ACHN (cell line): ENCODE measurements around the gene TBCEL.

ENCODE experiments used
- DNase-seq: peaks from one replicate; pipeline ENCODE4 v3.0.0-alpha.2; 2015
- in situ Hi-C: cut with HindIII; loops from 2 replicates; pipeline ENCODE4 v1.10.0; 2017; ENCODE audit warnings: low sequenced_read_pairs, low pct_ligation_motif_present, low pct_unique_long_range_greater_than_20kb

TBCEL gene

DNA sequence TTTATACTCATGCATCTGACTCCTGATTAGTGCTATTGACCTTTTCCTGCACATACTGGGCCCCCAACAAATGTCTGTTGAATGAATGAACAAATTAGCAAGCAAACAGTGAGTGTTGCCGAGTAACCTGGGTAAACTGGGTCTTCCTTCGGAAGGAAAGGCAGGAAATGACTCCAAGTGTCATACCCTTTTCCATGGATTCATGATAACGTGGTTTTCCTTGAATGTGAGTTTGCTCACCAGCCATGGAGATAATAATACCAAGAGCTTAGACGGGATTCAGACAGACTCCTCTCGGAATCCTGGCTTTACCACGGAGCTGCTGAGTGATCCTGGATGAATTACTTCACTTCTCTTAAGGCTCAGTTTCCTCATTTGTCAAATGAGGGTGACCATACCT, 93.9 kb downstream of the TBCEL start:
- DNase-seq: no peak
- in situ Hi-C loops: no loop called here

- DNase-seq: no peak
- in situ Hi-C loops: no loop called here
Measured at GRCh38 chr11:121119440-121119839, 95.5 kb downstream of the TBCEL start.

DNA sequence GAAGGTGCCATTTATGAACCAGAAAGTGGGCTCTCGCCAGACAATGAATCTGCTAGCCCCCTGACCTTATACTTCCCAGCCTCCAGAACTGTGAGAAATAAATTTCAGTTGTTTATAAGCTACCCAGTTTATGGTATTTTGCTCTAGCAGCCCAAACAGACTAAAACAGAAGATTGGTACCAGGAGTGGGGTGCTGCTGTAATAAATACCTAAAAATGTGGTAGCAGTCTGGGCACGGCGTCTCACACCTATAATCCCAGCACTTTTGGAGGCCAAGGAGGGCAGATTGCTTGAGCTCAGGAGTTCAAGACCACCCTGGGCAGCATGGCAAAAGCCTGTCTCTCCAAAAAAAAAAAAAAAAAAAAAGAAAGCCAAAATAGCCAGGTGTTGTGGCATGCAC, 98.4 kb downstream of the TBCEL start:
- in situ Hi-C loops: no loop called here

DNA sequence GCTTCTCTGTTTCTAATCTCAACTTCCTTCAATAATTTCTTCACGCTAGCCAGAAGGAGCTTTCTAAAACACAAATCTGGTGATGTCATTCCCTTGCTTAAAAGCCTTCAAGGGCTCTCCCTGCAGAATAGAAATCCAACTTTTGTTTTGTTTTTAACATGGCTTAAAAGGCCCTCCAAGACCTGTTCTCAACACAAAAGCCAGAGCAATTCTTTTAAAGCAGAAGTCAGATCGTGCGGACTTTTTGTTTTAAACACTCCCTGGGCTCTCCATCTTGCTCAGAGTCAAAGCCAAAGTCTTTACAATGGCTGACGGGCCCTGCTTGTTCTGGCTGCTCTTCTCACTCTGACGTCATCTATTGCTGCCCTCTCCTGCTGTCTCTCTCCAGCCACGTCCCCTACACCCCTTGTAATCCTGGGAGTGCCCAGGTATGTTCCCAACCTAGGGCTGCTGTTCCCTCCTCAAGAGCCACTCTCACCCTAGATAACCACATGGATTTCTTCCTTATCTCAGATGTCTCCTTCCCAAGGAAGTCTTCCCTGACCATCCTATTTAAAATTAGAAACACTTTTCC, 99.7 kb downstream of the TBCEL start:
- in situ Hi-C loops: no loop called here
- DNase-seq: no peak

More for the DNA sequence above, 98.4 kb downstream of the TBCEL start:
- no peak for DNase-seq

- in situ Hi-C loops: no loop called here
- no peak for DNase-seq
Measured at GRCh38 chr11:121127809-121128208, 103.9 kb downstream of the TBCEL start.

DNA sequence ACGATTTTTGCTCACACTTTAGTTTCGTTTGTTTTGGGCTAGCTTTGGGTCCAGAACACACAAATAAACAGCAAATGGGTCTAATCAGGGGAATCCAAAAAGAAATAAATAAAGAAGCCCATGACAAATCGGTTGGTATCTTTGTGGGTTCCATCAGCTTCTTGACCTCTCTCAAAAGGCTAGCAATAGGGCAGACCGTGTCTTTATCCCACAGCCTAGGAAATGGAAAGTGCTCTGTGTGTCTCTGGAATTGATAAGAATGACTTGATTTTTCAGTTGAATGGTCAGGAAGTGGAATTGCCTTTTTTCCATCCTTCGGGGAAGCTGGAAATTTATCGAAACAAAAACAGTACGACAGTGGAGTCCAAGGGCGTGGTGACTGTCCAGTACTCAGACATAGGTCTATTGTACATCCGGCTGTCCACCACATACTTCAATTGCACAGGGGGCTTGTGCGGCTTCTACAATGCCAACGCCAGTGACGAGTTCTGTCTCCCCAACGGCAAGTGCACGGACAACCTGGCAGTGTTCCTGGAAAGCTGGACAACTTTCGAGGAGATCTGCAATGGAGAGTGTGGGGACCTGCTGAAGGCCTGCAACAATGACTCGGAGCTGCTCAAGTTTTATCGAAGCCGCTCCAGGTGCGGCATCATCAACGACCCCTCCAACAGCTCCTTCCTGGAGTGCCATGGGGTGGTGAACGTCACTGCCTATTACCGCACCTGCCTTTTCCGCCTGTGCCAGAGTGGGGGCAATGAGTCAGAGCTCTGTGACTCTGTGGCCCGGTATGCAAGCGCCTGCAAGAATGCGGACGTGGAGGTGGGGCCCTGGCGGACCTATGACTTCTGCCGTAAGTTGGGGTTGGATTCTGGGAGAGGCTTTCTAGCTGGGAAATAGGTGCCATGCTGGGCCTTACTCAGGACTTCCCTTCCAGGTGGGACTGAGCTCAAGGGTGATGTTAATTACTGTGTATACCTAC, 105.7 kb downstream of the TBCEL start:
- no peak for DNase-seq
- in situ Hi-C loops: no loop called here

GRCh38 chr11:121131656-121132055, 107.8 kb downstream of the TBCEL start:
- in situ Hi-C loops: no loop called here
- no peak for DNase-seq

DNA sequence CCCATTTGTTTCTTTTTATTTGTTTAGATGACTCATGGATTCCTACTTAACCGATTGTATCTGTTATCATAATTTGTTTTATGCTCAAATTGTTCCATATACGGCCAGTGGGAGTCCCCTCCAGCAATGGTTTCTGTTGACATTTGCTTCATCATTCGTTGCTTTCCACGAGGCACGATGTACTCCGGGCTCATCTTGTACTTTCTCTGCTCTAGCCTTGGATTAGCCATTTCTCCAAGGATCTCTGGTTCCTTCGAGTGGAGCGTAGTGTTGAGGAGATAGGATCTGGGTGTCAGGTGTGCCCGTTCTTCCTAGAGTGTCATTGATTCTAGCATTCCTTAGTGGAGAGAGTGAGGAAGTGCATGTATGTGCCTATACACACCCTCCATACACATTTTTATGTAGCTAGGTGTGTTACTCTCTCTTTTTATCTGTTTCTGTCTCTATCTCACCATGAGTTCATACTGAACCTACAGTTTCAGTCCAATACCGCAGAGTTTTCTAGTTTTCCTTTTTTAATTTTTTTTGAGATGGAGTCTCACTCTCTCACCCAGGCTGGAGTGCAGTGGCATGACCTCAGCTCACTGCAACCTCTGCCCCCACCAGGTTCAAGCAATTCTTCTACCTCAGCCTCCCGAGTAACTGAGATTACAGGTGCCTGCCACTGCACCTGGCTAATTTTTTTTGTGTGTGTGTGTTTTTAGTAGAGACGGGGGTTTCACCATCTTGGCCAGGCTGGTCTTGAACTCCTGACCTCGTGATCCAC, 108.5 kb downstream of the TBCEL start:
- DNase-seq: no peak
- in situ Hi-C loops: no loop called here

GRCh38 chr11:121134741-121135312, 110.9 kb downstream of the TBCEL start:
- in situ Hi-C loops: no loop called here
- no peak for DNase-seq

- DNase-seq: no peak
- in situ Hi-C loops: no loop called here
Measured at GRCh38 chr11:121137005-121137404, 113.1 kb downstream of the TBCEL start.

GRCh38 chr11:121138259-121138658, 114.4 kb downstream of the TBCEL start:
- no peak for DNase-seq
- in situ Hi-C loops: no loop called here

DNA sequence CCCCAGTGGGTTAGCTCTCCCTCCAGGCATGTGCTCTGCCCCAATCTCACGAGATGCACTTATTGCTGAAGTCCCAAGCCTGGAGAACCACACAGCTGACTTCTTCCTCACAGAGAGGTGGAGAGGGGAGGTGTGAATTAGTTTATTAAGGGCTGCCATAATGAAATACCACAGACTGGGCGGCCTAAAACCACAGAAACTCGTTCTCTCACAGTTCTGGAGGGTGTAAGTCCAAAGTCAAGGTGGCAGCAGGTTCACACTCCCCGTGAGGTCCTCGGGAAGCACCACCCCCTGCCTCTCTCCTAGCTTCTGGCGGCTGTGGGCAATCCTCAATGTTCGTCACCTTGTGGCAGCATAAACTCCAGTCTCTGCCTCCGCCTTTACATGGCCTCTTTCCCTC, 116.5 kb downstream of the TBCEL start:
- in situ Hi-C loops: no loop called here
- DNase-seq: no peak
